GM12878 (cell line): Measurements from ENCODE around the gene FAM76B. TPM values are rescaled to one million over a fixed set of nuclear protein-coding genes. Genes with fewer than 3 reads are reported as not detected.

Experiments
- CEBPB ChIP-seq, 2 experiments: fragments of 150-350 bp in 1 of 2; IDR thresholded peaks; 2 replicates each; pipeline ENCODE4 v1.6.1; 2012 to 2014; ENCODE audit warnings: low read depth in 2 of 2, low read length in 2 of 2, borderline replicate concordance in 1 of 2, inconsistent platforms in 1 of 2
- EP300 ChIP-seq, 2 experiments: fragments of 150-350 bp in 1 of 2; IDR thresholded peaks; 2 replicates each; pipeline ENCODE4 v1.6.1; 2011 to 2012; ENCODE audit warnings: low read depth in 2 of 2, low read length in 2 of 2, borderline replicate concordance in 1 of 2, improper control_type of control experiment in 1 of 2, inconsistent platforms in 1 of 2; ENCODE audit not compliant: control insufficient read depth in 1 of 2
- IKZF2 ChIP-seq, 2 experiments: fragments of 450-650 bp; IDR thresholded peaks; 2 replicates each; pipeline ENCODE4 v1.6.1; 2017; ENCODE audit warnings: mild to moderate bottlenecking in 2 of 2, moderate library complexity in 2 of 2
- JUND ChIP-seq: IDR thresholded peaks from 2 replicates; pipeline ENCODE4 v1.6.1; 2012; ENCODE audit warnings: low read depth, mild to moderate bottlenecking, low read length, improper control_type of control experiment, moderate library complexity
- LARP7 ChIP-seq: fragments of 450-650 bp; IDR thresholded peaks from 2 replicates; pipeline ENCODE4 v1.6.1; 2017; ENCODE audit warnings: mild to moderate bottlenecking
- MEF2A ChIP-seq: IDR thresholded peaks from 2 replicates; pipeline ENCODE4 v1.6.1; 2011; ENCODE audit warnings: low read depth, mild to moderate bottlenecking, low read length, moderate library complexity; ENCODE audit not compliant: insufficient read depth
- NR2C1 ChIP-seq: fragments of 450-650 bp; IDR thresholded peaks from 2 replicates; pipeline ENCODE4 v1.6.1; 2017; ENCODE audit warnings: antibody characterized with exemption, mild to moderate bottlenecking, moderate library complexity
- NR2F1 ChIP-seq: fragments of 450-650 bp; conservative IDR thresholded peaks from 2 replicates; pipeline ENCODE4 v1.6.1; 2017; ENCODE audit warnings: mild to moderate bottlenecking
- RCOR1 ChIP-seq: conservative IDR thresholded peaks from 2 replicates; pipeline ENCODE4 v1.6.1; 2012; ENCODE audit warnings: low read depth, low read length, improper control_type of control experiment
- ZNF24 ChIP-seq: fragments of 450-650 bp; IDR thresholded peaks from 2 replicates; pipeline ENCODE4 v1.6.1; 2017; ENCODE audit warnings: antibody characterized with exemption, mild to moderate bottlenecking
- polyA plus RNA-seq, 11 experiments: library from polyadenylated mRNA; depleted of rRNA in 4 of 11; unstranded in 6 of 11; stranded (reverse) in 5 of 11; fragments of >200 nt; fragmentation: Nextera tagmentation in 4 of 11; fragmentation: Illumina TruSeq in 1 of 11; extraction: Ambion mirVana in 4 of 11; extraction: Trizol in 1 of 11; gene quantifications; 1 replicate in 1 of 11; 2 replicates in 10 of 11; pipeline versions ENCODE4 v1.2.1 to v1.2.3, GENCODE V29; 2011 to 2016; ENCODE audit warnings: inconsistent platforms in 2 of 11, missing spikeins in 2 of 11, low read depth in 1 of 11
- total RNA-seq, 4 experiments: library from RNA; depleted of rRNA in 3 of 4; stranded (reverse); fragments of >200 nt in 3 of 4; fragmentation: Illumina TruSeq in 1 of 4; extraction: Trizol in 1 of 4; gene quantifications; 2 replicates each; pipeline versions ENCODE4 v1.2.1 to v1.2.3, GENCODE V29; 2013 to 2021
- TF ChIP-seq, protein P1 (sequence below): fragments of 450-650 bp; formaldehyde crosslinking; IDR thresholded peaks from 2 replicates; pipeline ENCODE4 v1.4.0; 2022; ENCODE audit warnings: mild to moderate bottlenecking, moderate library complexity
- TF ChIP-seq, protein P2 (sequence below): IDR thresholded peaks from 2 replicates; pipeline ENCODE4 v1.6.1; 2012; ENCODE audit warnings: low read depth, low read length, improper control_type of control experiment
- TF ChIP-seq, protein P3 (sequence below): IDR thresholded peaks from 2 replicates; pipeline ENCODE4 v1.6.1; 2012; ENCODE audit warnings: mild to moderate bottlenecking, low read depth, low read length
- TF ChIP-seq, protein P4 (sequence below): IDR thresholded peaks from 2 replicates; pipeline ENCODE4 v1.6.1; 2012; ENCODE audit warnings: low read depth, low read length, improper control_type of control experiment
- TF ChIP-seq, protein P5 (sequence below): IDR thresholded peaks from 2 replicates; pipeline ENCODE4 v1.6.1; 2011; ENCODE audit warnings: borderline replicate concordance, low read depth, mild to moderate bottlenecking, moderate library complexity, low read length; ENCODE audit not compliant: insufficient read depth, poor library complexity, severe bottlenecking
- TF ChIP-seq, protein P6 (sequence below): fragments of 150-350 bp; IDR thresholded peaks from 2 replicates; pipeline ENCODE4 v1.6.1; 2014; ENCODE audit warnings: mild to moderate bottlenecking, low read depth, low read length

Gene FAM76B
- total and polyA plus RNA-seq, 10 of the 15 experiments (the other 5 are each of a cell fraction or from before 2014, with no cell fraction given), result 13.5 to 56.8 (median 28.4) TPM

DNA sequence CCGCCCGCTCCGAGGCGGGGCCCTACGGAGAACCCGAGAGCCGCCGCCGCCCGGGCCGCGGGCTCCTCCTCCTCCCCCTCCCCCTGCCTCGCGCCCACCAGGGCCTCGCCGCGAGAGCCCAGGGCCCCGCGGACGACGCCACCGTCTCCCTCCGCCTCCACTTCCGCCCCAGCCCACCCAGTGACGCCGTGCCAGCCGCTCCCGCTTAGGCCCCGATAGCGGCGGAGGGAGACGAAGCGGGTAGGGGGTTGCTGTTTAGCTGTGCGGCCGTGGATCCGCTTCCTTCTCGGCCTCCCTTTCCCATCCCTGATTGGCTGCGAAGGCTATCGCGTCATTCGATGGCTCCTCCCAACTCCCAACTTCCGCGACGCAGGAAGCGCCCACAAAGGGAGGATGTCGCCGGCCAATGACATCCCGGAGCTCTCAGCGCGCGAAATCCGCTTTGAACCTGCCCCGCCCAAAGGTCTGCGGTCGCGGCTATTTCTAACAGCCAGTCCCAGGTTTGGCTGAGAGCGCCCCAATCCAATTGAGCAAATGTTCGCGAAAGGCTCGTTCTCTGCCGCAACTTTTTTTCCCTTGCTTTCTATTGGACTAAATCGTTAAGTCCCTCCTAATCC, at the start of gene FAM76B (continued):
- TF ChIP-seq EP300 (IDR thresholded peaks at IDR 0.05; ENCODE audit: borderline replicate concordance in 1 of 2, control insufficient read depth in 1 of 2, low read depth in 2 of 2, low read length in 2 of 2) (peak in 1 of 2 experiments; percentile 43; a peak in 1 of 4 replicates), LARP7 (peak; percentile 90), CEBPB (IDR thresholded peaks at IDR 0.05; ENCODE audit: borderline replicate concordance in 1 of 2, low read depth in 2 of 2, low read length in 2 of 2) (no peak), NR2F1 (peak; percentile 33; the same call in 1 of the 2 replicates), MEF2A (peak; percentile 52; the same call in 1 of the 2 replicates), ZNF24 (peak; percentile 72), RCOR1 (0 out of 2 replicates have a peak, but pooled peaks have one; percentile 26), IKZF2 (IDR thresholded peaks at IDR 0.05) (peak in 1 of 2 experiments; percentile 71; a peak in 2 of 4 replicates), JUND (peak; percentile 11; the same call in 1 of the 2 replicates), NR2C1 (0 out of 2 replicates have a peak, but pooled peaks have one; percentile 29)
- TF ChIP-seq, protein P1, sequence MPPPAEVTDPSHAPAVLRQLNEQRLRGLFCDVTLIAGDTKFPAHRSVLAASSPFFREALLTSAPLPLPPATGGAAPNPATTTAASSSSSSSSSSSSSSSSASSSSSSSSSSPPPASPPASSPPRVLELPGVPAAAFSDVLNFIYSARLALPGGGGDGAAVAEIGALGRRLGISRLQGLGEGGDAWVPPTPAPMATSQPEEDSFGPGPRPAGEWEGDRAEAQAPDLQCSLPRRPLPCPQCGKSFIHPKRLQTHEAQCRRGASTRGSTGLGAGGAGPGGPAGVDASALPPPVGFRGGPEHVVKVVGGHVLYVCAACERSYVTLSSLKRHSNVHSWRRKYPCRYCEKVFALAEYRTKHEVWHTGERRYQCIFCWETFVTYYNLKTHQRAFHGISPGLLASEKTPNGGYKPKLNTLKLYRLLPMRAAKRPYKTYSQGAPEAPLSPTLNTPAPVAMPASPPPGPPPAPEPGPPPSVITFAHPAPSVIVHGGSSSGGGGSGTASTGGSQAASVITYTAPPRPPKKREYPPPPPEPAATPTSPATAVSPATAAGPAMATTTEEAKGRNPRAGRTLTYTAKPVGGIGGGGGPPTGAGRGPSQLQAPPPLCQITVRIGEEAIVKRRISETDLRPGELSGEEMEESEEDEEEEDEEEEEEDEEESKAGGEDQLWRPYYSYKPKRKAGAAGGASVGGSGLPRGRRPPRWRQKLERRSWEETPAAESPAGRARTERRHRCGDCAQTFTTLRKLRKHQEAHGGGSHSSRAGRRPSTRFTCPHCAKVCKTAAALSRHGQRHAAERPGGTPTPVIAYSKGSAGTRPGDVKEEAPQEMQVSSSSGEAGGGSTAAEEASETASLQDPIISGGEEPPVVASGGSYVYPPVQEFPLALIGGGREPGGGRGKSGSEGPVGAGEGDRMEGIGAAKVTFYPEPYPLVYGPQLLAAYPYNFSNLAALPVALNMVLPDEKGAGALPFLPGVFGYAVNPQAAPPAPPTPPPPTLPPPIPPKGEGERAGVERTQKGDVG (CRISPR knock-in tag), result no peak
- TF ChIP-seq, protein P2, sequence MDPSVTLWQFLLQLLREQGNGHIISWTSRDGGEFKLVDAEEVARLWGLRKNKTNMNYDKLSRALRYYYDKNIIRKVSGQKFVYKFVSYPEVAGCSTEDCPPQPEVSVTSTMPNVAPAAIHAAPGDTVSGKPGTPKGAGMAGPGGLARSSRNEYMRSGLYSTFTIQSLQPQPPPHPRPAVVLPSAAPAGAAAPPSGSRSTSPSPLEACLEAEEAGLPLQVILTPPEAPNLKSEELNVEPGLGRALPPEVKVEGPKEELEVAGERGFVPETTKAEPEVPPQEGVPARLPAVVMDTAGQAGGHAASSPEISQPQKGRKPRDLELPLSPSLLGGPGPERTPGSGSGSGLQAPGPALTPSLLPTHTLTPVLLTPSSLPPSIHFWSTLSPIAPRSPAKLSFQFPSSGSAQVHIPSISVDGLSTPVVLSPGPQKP, result peak; percentile 81
- TF ChIP-seq, protein P3, sequence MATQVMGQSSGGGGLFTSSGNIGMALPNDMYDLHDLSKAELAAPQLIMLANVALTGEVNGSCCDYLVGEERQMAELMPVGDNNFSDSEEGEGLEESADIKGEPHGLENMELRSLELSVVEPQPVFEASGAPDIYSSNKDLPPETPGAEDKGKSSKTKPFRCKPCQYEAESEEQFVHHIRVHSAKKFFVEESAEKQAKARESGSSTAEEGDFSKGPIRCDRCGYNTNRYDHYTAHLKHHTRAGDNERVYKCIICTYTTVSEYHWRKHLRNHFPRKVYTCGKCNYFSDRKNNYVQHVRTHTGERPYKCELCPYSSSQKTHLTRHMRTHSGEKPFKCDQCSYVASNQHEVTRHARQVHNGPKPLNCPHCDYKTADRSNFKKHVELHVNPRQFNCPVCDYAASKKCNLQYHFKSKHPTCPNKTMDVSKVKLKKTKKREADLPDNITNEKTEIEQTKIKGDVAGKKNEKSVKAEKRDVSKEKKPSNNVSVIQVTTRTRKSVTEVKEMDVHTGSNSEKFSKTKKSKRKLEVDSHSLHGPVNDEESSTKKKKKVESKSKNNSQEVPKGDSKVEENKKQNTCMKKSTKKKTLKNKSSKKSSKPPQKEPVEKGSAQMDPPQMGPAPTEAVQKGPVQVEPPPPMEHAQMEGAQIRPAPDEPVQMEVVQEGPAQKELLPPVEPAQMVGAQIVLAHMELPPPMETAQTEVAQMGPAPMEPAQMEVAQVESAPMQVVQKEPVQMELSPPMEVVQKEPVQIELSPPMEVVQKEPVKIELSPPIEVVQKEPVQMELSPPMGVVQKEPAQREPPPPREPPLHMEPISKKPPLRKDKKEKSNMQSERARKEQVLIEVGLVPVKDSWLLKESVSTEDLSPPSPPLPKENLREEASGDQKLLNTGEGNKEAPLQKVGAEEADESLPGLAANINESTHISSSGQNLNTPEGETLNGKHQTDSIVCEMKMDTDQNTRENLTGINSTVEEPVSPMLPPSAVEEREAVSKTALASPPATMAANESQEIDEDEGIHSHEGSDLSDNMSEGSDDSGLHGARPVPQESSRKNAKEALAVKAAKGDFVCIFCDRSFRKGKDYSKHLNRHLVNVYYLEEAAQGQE, result no peak
- TF ChIP-seq, protein P4, sequence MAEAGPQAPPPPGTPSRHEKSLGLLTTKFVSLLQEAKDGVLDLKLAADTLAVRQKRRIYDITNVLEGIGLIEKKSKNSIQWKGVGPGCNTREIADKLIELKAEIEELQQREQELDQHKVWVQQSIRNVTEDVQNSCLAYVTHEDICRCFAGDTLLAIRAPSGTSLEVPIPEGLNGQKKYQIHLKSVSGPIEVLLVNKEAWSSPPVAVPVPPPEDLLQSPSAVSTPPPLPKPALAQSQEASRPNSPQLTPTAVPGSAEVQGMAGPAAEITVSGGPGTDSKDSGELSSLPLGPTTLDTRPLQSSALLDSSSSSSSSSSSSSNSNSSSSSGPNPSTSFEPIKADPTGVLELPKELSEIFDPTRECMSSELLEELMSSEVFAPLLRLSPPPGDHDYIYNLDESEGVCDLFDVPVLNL, result peak; percentile 98
- TF ChIP-seq, protein P5, sequence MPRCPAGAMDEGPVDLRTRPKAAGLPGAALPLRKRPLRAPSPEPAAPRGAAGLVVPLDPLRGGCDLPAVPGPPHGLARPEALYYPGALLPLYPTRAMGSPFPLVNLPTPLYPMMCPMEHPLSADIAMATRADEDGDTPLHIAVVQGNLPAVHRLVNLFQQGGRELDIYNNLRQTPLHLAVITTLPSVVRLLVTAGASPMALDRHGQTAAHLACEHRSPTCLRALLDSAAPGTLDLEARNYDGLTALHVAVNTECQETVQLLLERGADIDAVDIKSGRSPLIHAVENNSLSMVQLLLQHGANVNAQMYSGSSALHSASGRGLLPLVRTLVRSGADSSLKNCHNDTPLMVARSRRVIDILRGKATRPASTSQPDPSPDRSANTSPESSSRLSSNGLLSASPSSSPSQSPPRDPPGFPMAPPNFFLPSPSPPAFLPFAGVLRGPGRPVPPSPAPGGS, result peak; percentile 26
- TF ChIP-seq, protein P6, sequence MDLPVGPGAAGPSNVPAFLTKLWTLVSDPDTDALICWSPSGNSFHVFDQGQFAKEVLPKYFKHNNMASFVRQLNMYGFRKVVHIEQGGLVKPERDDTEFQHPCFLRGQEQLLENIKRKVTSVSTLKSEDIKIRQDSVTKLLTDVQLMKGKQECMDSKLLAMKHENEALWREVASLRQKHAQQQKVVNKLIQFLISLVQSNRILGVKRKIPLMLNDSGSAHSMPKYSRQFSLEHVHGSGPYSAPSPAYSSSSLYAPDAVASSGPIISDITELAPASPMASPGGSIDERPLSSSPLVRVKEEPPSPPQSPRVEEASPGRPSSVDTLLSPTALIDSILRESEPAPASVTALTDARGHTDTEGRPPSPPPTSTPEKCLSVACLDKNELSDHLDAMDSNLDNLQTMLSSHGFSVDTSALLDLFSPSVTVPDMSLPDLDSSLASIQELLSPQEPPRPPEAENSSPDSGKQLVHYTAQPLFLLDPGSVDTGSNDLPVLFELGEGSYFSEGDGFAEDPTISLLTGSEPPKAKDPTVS, result no peak
